HepG2 (cell line): ENCODE results near the gene ST6GALNAC2. TPM values are rescaled to one million over a fixed set of nuclear protein-coding genes. Genes with fewer than 3 reads are reported as not detected.

Source experiments
- AKAP8 ChIP-seq: sonication (generic); formaldehyde crosslinking; IDR thresholded peaks from 2 replicates; pipeline ENCODE4 v1.5.1; 2020; ENCODE audit warnings: mild to moderate bottlenecking, missing genetic modification reagents
- CENPX ChIP-seq: sonication (generic); formaldehyde crosslinking; IDR thresholded peaks from 2 replicates; pipeline ENCODE4 v1.9.0; 2021; ENCODE audit warnings: mild to moderate bottlenecking, missing genetic modification reagents, moderate library complexity
- EEA1 ChIP-seq: sonication (generic); formaldehyde crosslinking; IDR thresholded peaks from 2 replicates; pipeline ENCODE4 v1.5.1; 2020; ENCODE audit warnings: mild to moderate bottlenecking, missing genetic modification reagents, borderline replicate concordance
- HES4 ChIP-seq: sonication (generic); formaldehyde crosslinking; IDR thresholded peaks from 2 replicates; pipeline ENCODE4 v1.9.0; 2021; ENCODE audit warnings: mild to moderate bottlenecking, missing genetic modification reagents, borderline replicate concordance
- IRF2 ChIP-seq: IDR thresholded peaks from 2 replicates; pipeline ENCODE4 v1.6.1; 2018; ENCODE audit warnings: missing genetic modification reagents, missing compliant biosample characterization
- RBM39 ChIP-seq: fragments of 200-400 bp; formaldehyde crosslinking; IDR thresholded peaks from one replicate; pipeline ENCODE4 v1.6.1; 2018; ENCODE audit warnings: antibody characterized with exemption, mild to moderate bottlenecking, low read depth, low read length; ENCODE audit not compliant: poor library complexity, severe bottlenecking
- SCMH1 ChIP-seq: sonication (generic); formaldehyde crosslinking; IDR thresholded peaks from 2 replicates; pipeline ENCODE4 v1.9.0; 2021; ENCODE audit warnings: missing genetic modification reagents, mild to moderate bottlenecking, borderline replicate concordance
- SNAPC2 ChIP-seq: sonication (generic); formaldehyde crosslinking; IDR thresholded peaks from 2 replicates; pipeline ENCODE4 v1.8.1; 2022; ENCODE audit warnings: mild to moderate bottlenecking, missing genetic modification reagents
- STAG1 ChIP-seq: sonication (generic); formaldehyde crosslinking; IDR thresholded peaks from 2 replicates; pipeline ENCODE4 v1.4.0; 2020; ENCODE audit warnings: missing genetic modification reagents
- YEATS4 ChIP-seq: sonication (generic); formaldehyde crosslinking; IDR thresholded peaks from 2 replicates; pipeline ENCODE4 v1.4.0; 2020; ENCODE audit warnings: missing genetic modification reagents, borderline replicate concordance
- ZNF296 ChIP-seq: sonication (generic); formaldehyde crosslinking; conservative IDR thresholded peaks from 2 replicates; pipeline ENCODE4 v1.5.0; 2020; ENCODE audit warnings: mild to moderate bottlenecking, missing genetic modification reagents
- ZNF333 ChIP-seq: sonication (generic); formaldehyde crosslinking; IDR thresholded peaks from 2 replicates; pipeline ENCODE4 v1.4.0; 2020; ENCODE audit warnings: mild to moderate bottlenecking, missing genetic modification reagents, borderline replicate concordance
- ZNF484 ChIP-seq: sonication (generic); formaldehyde crosslinking; IDR thresholded peaks from 2 replicates; pipeline ENCODE4 v1.5.1; 2020; ENCODE audit warnings: mild to moderate bottlenecking, low read depth, missing genetic modification reagents, borderline replicate concordance
- ZNF496 ChIP-seq: sonication (generic); formaldehyde crosslinking; IDR thresholded peaks from 2 replicates; pipeline ENCODE4 v1.8.1; 2023; ENCODE audit warnings: mild to moderate bottlenecking, moderate library complexity, missing genetic modification reagents; ENCODE audit not compliant: insufficient replicate concordance
- polyA plus RNA-seq, 8 experiments: library from polyadenylated mRNA; depleted of rRNA in 3 of 8; stranded (reverse) in 7 of 8; unstranded in 1 of 8; fragments of >200 nt; fragmentation: Illumina TruSeq in 4 of 8; extraction: Trizol in 4 of 8; gene quantifications; 2 replicates each; pipeline versions ENCODE4 v1.2.1 to v1.2.3, GENCODE V29; 2011 to 2016; ENCODE audit warnings: low read depth in 4 of 8, missing spikeins in 1 of 8, mixed read lengths in 1 of 8; ENCODE audit not compliant: insufficient read depth in 1 of 8
- total RNA-seq, 5 experiments: library from RNA; depleted of rRNA; stranded (reverse); fragments of >200 nt; fragmentation: Illumina TruSeq; extraction: Trizol; gene quantifications; 2 replicates each; pipeline ENCODE4 v1.2.3, GENCODE V29; 2016; ENCODE audit warnings: low read depth in 1 of 5
- TF ChIP-seq, protein P1 (sequence below): sonication (generic); formaldehyde crosslinking; IDR thresholded peaks from 2 replicates; pipeline ENCODE4 v1.4.0; 2020; ENCODE audit warnings: missing genetic modification reagents
- TF ChIP-seq, protein P2 (sequence below): sonication (generic); formaldehyde crosslinking; IDR thresholded peaks from 2 replicates; pipeline ENCODE4 v1.5.0; 2020; ENCODE audit warnings: mild to moderate bottlenecking, missing genetic modification reagents
- TF ChIP-seq, protein P3 (sequence below): sonication (generic); formaldehyde crosslinking; IDR thresholded peaks from 2 replicates; pipeline ENCODE4 v1.5.1; 2020; ENCODE audit warnings: mild to moderate bottlenecking, missing genetic modification reagents, moderate library complexity

ST6GALNAC2 gene
- total and polyA plus RNA-seq, 2 of the 13 experiments (the other 11 are each of a cell fraction or from before 2014, with no cell fraction given): 0.12 to 0.49 TPM

DNA sequence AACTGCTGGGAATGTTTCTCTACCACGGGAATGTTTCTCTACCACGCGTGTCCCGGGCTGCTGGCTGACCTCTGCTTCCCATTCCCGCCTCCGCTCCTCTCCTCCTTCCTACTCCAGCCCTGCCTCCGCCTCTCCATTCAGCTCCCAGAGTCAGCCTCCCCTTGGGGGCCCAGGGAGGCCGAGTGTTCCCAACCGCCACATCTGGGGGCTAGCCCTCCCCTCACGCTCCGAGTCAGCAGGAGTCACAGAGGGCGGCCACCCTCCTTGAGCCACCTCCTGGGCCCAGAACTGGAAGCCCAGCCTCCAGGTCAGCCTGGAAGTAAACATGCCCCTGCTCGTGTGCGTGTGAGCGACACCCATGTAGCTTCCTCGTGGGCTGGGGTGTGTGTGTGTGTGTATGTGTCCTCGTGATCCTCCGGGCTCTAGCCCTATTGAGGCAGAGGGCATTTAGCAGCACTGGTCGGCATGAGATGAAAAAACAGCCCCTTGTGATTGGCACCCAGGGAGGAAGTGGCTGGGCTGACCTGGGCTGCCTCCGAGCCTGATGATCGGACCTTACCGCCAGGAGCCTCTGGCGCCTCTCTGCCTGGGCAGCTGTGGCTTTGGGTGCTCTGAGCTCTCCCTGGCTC lies 55.5 kb downstream of the ST6GALNAC2 start (continued):
- TF ChIP-seq, protein P1, sequence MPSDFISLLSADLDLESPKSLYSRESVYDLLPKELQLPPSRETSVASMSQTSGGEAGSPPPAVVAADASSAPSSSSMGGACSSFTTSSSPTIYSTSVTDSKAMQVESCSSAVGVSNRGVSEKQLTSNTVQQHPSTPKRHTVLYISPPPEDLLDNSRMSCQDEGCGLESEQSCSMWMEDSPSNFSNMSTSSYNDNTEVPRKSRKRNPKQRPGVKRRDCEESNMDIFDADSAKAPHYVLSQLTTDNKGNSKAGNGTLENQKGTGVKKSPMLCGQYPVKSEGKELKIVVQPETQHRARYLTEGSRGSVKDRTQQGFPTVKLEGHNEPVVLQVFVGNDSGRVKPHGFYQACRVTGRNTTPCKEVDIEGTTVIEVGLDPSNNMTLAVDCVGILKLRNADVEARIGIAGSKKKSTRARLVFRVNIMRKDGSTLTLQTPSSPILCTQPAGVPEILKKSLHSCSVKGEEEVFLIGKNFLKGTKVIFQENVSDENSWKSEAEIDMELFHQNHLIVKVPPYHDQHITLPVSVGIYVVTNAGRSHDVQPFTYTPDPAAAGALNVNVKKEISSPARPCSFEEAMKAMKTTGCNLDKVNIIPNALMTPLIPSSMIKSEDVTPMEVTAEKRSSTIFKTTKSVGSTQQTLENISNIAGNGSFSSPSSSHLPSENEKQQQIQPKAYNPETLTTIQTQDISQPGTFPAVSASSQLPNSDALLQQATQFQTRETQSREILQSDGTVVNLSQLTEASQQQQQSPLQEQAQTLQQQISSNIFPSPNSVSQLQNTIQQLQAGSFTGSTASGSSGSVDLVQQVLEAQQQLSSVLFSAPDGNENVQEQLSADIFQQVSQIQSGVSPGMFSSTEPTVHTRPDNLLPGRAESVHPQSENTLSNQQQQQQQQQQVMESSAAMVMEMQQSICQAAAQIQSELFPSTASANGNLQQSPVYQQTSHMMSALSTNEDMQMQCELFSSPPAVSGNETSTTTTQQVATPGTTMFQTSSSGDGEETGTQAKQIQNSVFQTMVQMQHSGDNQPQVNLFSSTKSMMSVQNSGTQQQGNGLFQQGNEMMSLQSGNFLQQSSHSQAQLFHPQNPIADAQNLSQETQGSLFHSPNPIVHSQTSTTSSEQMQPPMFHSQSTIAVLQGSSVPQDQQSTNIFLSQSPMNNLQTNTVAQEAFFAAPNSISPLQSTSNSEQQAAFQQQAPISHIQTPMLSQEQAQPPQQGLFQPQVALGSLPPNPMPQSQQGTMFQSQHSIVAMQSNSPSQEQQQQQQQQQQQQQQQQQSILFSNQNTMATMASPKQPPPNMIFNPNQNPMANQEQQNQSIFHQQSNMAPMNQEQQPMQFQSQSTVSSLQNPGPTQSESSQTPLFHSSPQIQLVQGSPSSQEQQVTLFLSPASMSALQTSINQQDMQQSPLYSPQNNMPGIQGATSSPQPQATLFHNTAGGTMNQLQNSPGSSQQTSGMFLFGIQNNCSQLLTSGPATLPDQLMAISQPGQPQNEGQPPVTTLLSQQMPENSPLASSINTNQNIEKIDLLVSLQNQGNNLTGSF (CRISPR knock-in tag): 0 out of 2 replicates have a peak, but pooled peaks have one; percentile 15
- TF ChIP-seq ZNF296 (CRISPR knock-in tag): peak; percentile 23; the same call in 1 of the 2 replicates
- TF ChIP-seq, protein P2, sequence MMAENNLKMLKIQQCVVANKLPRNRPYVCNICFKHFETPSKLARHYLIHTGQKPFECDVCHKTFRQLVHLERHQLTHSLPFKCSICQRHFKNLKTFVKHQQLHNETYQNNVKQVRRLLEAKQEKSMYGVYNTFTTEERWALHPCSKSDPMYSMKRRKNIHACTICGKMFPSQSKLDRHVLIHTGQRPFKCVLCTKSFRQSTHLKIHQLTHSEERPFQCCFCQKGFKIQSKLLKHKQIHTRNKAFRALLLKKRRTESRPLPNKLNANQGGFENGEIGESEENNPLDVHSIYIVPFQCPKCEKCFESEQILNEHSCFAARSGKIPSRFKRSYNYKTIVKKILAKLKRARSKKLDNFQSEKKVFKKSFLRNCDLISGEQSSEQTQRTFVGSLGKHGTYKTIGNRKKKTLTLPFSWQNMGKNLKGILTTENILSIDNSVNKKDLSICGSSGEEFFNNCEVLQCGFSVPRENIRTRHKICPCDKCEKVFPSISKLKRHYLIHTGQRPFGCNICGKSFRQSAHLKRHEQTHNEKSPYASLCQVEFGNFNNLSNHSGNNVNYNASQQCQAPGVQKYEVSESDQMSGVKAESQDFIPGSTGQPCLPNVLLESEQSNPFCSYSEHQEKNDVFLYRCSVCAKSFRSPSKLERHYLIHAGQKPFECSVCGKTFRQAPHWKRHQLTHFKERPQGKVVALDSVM: peak; percentile 88
- peak; percentile 54; the same call in 1 of the 2 replicates for TF ChIP-seq YEATS4 (CRISPR knock-in tag)
- TF ChIP-seq HES4 (CRISPR knock-in tag): no peak
- no peak for TF ChIP-seq ZNF484 (CRISPR knock-in tag)
- no peak for TF ChIP-seq ZNF496 (CRISPR knock-in tag)
- TF ChIP-seq AKAP8 (CRISPR knock-in tag): 0 out of 2 replicates have a peak, but pooled peaks have one; percentile 29
- TF ChIP-seq, protein P3, sequence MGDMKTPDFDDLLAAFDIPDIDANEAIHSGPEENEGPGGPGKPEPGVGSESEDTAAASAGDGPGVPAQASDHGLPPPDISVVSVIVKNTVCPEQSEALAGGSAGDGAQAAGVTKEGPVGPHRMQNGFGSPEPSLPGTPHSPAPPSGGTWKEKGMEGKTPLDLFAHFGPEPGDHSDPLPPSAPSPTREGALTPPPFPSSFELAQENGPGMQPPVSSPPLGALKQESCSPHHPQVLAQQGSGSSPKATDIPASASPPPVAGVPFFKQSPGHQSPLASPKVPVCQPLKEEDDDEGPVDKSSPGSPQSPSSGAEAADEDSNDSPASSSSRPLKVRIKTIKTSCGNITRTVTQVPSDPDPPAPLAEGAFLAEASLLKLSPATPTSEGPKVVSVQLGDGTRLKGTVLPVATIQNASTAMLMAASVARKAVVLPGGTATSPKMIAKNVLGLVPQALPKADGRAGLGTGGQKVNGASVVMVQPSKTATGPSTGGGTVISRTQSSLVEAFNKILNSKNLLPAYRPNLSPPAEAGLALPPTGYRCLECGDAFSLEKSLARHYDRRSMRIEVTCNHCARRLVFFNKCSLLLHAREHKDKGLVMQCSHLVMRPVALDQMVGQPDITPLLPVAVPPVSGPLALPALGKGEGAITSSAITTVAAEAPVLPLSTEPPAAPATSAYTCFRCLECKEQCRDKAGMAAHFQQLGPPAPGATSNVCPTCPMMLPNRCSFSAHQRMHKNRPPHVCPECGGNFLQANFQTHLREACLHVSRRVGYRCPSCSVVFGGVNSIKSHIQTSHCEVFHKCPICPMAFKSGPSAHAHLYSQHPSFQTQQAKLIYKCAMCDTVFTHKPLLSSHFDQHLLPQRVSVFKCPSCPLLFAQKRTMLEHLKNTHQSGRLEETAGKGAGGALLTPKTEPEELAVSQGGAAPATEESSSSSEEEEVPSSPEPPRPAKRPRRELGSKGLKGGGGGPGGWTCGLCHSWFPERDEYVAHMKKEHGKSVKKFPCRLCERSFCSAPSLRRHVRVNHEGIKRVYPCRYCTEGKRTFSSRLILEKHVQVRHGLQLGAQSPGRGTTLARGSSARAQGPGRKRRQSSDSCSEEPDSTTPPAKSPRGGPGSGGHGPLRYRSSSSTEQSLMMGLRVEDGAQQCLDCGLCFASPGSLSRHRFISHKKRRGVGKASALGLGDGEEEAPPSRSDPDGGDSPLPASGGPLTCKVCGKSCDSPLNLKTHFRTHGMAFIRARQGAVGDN: peak; percentile 87
- TF ChIP-seq RBM39: peak; percentile 62
- no peak for TF ChIP-seq IRF2
- TF ChIP-seq ZNF333 (CRISPR knock-in tag): no peak
- no peak for TF ChIP-seq SCMH1 (CRISPR knock-in tag)
- TF ChIP-seq CENPX (CRISPR knock-in tag): no peak
- TF ChIP-seq STAG1 (CRISPR knock-in tag): no peak
- no peak for TF ChIP-seq EEA1 (CRISPR knock-in tag)
- no peak for TF ChIP-seq SNAPC2 (CRISPR knock-in tag)
